A549 (cell line): Measurements from ENCODE around the gene MAP3K13. TPM values are rescaled to one million over a fixed set of nuclear protein-coding genes. Genes with fewer than 3 reads are reported as not detected.

ENCODE experiments used
- ATAC-seq, 2 experiments: fragments of 200-7000 bp in 1 of 2; fragments of >200 bp in 1 of 2; cut with Nextera tagmentation in 1 of 2; cut with Tn5 transposase in 1 of 2; 3 replicates each; pipeline versions ENCODE4 v1.8.0 to v1.9.1; 2018 to 2020; ENCODE audit warnings: mild to moderate bottlenecking in 1 of 2, moderate library complexity in 1 of 2
- CTCF ChIA-PET: fragments of 300-600 bp; sonication (Branson Sonifier 250); formaldehyde crosslinking; extraction: SDS; loops from one replicate; lab custom pipeline; 2021; ENCODE audit warnings: antibody characterized with exemption, inconsistent platforms; lab: Yijun Ruan, JAX
- POLR2A ChIA-PET: fragments of 350-600 bp; formaldehyde crosslinking; extraction: SDS; loops from one replicate; lab custom pipeline; 2021; ENCODE audit warnings: antibody characterized with exemption, inconsistent platforms; lab: Yijun Ruan, JAX
- DNase-seq, 2 experiments: peaks; one replicate each; pipeline versions ENCODE4 v3.0.0 to v3.0.0-alpha.2; 2011 to 2016; ENCODE audit warnings: low read depth in 1 of 2, low spot score in 1 of 2
- FAIRE-seq: peaks from 2 replicates; lab custom pipeline; 2011; peaks lifted over from hg19 to GRCh38; lab: Jason Lieb, UNC
- H3K27ac ChIP-seq, 2 experiments: fragments of >200 bp; sonication (Bioruptor Twin); formaldehyde crosslinking; 3 replicates each; pipeline ENCODE4 v1.5.1; 2016 to 2017
- H3K4me1 ChIP-seq: fragments of >200 bp; sonication (Bioruptor Twin); formaldehyde crosslinking; 3 replicates; pipeline ENCODE4 v1.6.1; 2016
- H3K4me2 ChIP-seq: fragments of >200 bp; sonication (Bioruptor Twin); formaldehyde crosslinking; 3 replicates; pipeline ENCODE4 v1.6.1; 2016
- H3K4me3 ChIP-seq: fragments of >200 bp; sonication (Bioruptor Twin); formaldehyde crosslinking; 3 replicates; pipeline ENCODE4 v1.5.1; 2016
- H3K9me3 ChIP-seq: fragments of >200 bp; sonication (Bioruptor Twin); formaldehyde crosslinking; 3 replicates; pipeline ENCODE4 v1.6.1; 2016
- CEBPB ChIP-seq, 2 experiments: fragments of >200 bp in 1 of 2; sonication (Bioruptor Twin) in 1 of 2; formaldehyde crosslinking in 1 of 2; IDR thresholded peaks; 2 replicates each; pipeline ENCODE4 v1.6.1; 2012 to 2016
- E2F6 ChIP-seq: IDR thresholded peaks from 2 replicates; pipeline ENCODE4 v1.6.1; 2012; ENCODE audit warnings: low read depth, borderline replicate concordance
- EHF ChIP-seq: fragments of 250-450 bp; sonication (Bioruptor Pico); IDR thresholded peaks from 2 replicates; pipeline ENCODE4 v1.5.0; 2020; ENCODE audit warnings: mild to moderate bottlenecking
- ESRRA ChIP-seq: fragments of 150-350 bp; IDR thresholded peaks from 2 replicates; pipeline ENCODE4 v1.6.1; 2014; ENCODE audit warnings: mild to moderate bottlenecking, low read length, borderline replicate concordance
- FOSL2 ChIP-seq, 2 experiments: fragments of 450-650 bp in 1 of 2; fragments of >200 bp in 1 of 2; sonication (Bioruptor Twin) in 1 of 2; formaldehyde crosslinking; IDR thresholded peaks; 2 replicates each; pipeline versions ENCODE4 v1.5.0 to v1.6.1; 2016 to 2020; ENCODE audit warnings: mild to moderate bottlenecking in 1 of 2, moderate library complexity in 1 of 2
- GATA3 ChIP-seq: IDR thresholded peaks from 2 replicates; pipeline ENCODE4 v1.6.1; 2012; ENCODE audit warnings: borderline replicate concordance
- HDAC2 ChIP-seq: fragments of 200-600 bp; sonication (generic); IDR thresholded peaks from 2 replicates; pipeline ENCODE4 v1.6.1; 2016
- HEYL ChIP-seq: fragments of 250-450 bp; sonication (Bioruptor Pico); IDR thresholded peaks from 2 replicates; pipeline ENCODE4 v1.8.0; 2021; ENCODE audit warnings: mild to moderate bottlenecking, moderate library complexity
- MAFK ChIP-seq: fragments of 450-650 bp; IDR thresholded peaks from 2 replicates; pipeline ENCODE4 v1.6.1; 2014; ENCODE audit not compliant: partially characterized antibody
- NFE2L2 ChIP-seq: fragments of 150-350 bp; conservative IDR thresholded peaks from 2 replicates; pipeline ENCODE4 v1.6.1; 2014; ENCODE audit warnings: low read length
- POLR2A ChIP-seq: IDR thresholded peaks from 2 replicates; pipeline ENCODE4 v1.6.1; 2012; ENCODE audit warnings: mild to moderate bottlenecking, low read length
- RARB ChIP-seq: fragments of 250-450 bp; sonication (Bioruptor Pico); IDR thresholded peaks from 2 replicates; pipeline ENCODE4 v1.8.0; 2021; ENCODE audit warnings: mild to moderate bottlenecking, moderate library complexity
- RNF2 ChIP-seq: fragments of 200-600 bp; sonication (generic); IDR thresholded peaks from 2 replicates; pipeline ENCODE4 v1.6.1; 2016; ENCODE audit warnings: low read depth, mild to moderate bottlenecking, antibody characterized with exemption, moderate library complexity, borderline replicate concordance
- TFCP2L1 ChIP-seq: fragments of 250-450 bp; sonication (Bioruptor Pico); IDR thresholded peaks from 2 replicates; pipeline ENCODE4 v1.5.0; 2021; ENCODE audit warnings: mild to moderate bottlenecking
- WGBS: methylation state at CpG from one replicate; pipeline ENCODE4 v1.1.6; 2017; ENCODE audit errors: missing lambda C conversion rate; 5-methylcytosine and 5-hydroxymethylcytosine counted together
- polyA minus RNA-seq: library from RNA; depleted of rRNA, polyadenylated mRNA; stranded (reverse); fragments of >200 nt; gene quantifications from 2 replicates; pipeline ENCODE4 v1.2.3, GENCODE V29; 2011; rRNA and poly(A)+ RNA removed
- polyA plus RNA-seq, 4 experiments: library from polyadenylated mRNA; depleted of rRNA in 3 of 4; stranded (reverse); fragments of >200 nt; fragmentation: RNase III in 1 of 4; extraction: RNeasy Plus Mini Kit Qiagen cat#74134 plus additional on column Dnase treatment in 1 of 4; gene quantifications; 2 replicates in 3 of 4; 3 replicates in 1 of 4; pipeline ENCODE4 v1.2.3, GENCODE V29; 2011 to 2017
- TF ChIP-seq, protein P1 (sequence below): IDR thresholded peaks from 2 replicates; pipeline ENCODE4 v1.6.1; 2012

Gene MAP3K13
- polyA plus RNA-seq (2011; rRNA removed) (19.9 and 23.2 TPM in 2 replicates), polyA plus RNA-seq (2017; fragmentation: RNase III; extraction: RNeasy Plus Mini Kit Qiagen cat#74134 plus additional on column Dnase treatment) (15.8 to 16.3 TPM (median 15.9 TPM) in 3 replicates), polyA minus RNA-seq (14.9 and 16.2 TPM in 2 replicates)
- polyA plus RNA-seq (2012; cell fraction: cytosol; rRNA removed) = 6.5 and 6.9 TPM in 2 replicates
- polyA plus RNA-seq (2012; cell fraction: nucleus; rRNA removed) = 1.4 and 2.1 TPM in 2 replicates

GRCh38 chr3:185362850-185363661 is at the start of gene MAP3K13:
Gene MAP3K13 (plus strand): TSS chr3:185363136. CDS start chr3:185428582, 65,446 bp downstream.
- peak within 1 kb of the TSS; percentile 73 for H3K4me2 ChIP-seq
- POLR2A ChIA-PET = no interaction called here
- TF ChIP-seq EHF (CRISPR knock-in tag) = no peak
- TF ChIP-seq GATA3 = peak; percentile 41; the same call in 1 of the 2 replicates
- H3K4me3 ChIP-seq = peak within 1 kb of the TSS; percentile 46
- CTCF ChIA-PET = interaction anchor here (1.0 to 1.6 kb wide), 2 partner anchors 10 to 30 kb away, joined by 4 read pairs; no protein-coding TSS in a partner anchor
- no peaks in the 10 kb centered on the region for H3K9me3 ChIP-seq
- peaks cover 16% of the 10 kb centered on the region for H3K4me1 ChIP-seq
- WGBS = 3% methylated on average over 17 of the region's 17 CpGs
- ATAC-seq (peak; percentile 100), FAIRE-seq (no peak), DNase-seq (peak; percentile 79 to 94)
- H3K27ac ChIP-seq = peak within 1 kb of the TSS; percentile 25 to 59; a peak in 3 of 6 replicates

GRCh38 chr3:185313693-185314246 is 49.2 kb upstream of the MAP3K13 start:
- Histone ChIP-seq H3K9me3 (peaks cover 17% of the 10 kb centered on the region), H3K4me2 (no peak overlapping the region), H3K4me3 (no peak overlapping the region), H3K4me1 (peaks cover 26% of the 10 kb centered on the region), H3K27ac (0 out of 6 replicates have a peak overlapping the region, but pooled peaks of 1 of the 2 experiments have one; percentile 6)
- 93% methylated on average over 3 of the region's 3 CpGs for WGBS
- DNase-seq = no peak
- TF ChIP-seq HEYL (CRISPR knock-in tag) (no peak), POLR2A (no peak), E2F6 (no peak), ESRRA (no peak), TFCP2L1 (CRISPR knock-in tag) (no peak)
- ATAC-seq = no peak
- POLR2A ChIA-PET = no interaction called here
- FAIRE-seq = no peak
- CTCF ChIA-PET = interaction anchor here (0.7 kb wide), 1 partner anchor 41 kb away, joined by 3 read pairs; no protein-coding TSS in a partner anchor

DNA sequence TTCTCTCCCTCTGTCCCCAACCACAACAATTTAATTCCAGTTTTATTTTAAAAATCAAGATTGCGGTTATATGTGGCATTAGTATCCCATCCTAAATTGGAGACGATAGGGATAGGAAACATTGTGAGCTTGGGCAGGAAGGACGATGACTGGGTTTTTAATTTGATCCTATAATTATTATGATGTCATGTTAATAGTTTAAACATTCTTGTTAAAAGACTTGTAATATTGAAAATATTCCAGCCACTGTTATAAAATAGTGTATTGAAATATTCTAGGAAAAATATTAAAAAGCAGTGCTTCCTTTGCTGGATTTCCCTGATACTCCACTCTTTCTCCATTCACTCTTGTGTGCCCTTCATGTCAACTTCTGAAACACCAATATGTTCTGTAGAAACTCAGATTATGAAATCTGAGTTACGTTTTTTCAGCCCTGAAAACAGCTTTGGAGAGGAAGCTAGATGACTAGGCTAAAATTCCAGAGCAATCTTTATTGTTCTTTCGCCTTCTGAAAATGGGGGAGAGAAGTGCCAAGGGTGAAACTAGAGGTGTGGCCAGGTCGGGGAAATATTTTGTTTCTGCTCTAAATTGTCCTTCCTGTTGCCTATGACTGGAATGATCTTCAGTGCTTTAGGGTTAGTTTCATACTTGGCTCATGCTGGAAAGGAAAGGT is 46.1 kb upstream of the MAP3K13 start:
- WGBS = 30% methylated on average over 6 of the region's 6 CpGs
- ChIA-PET POLR2A (interaction anchor here (0.6 to 0.8 kb wide), 2 partner anchors 14 to 18 kb away, joined by 3 read pairs; no protein-coding TSS in a partner anchor), CTCF (interaction anchor here (1.3 kb wide), 1 partner anchor 36 kb away, joined by 3 read pairs; no protein-coding TSS in a partner anchor)
- Histone ChIP-seq H3K4me1 (peaks cover 28% of the 10 kb centered on the region), H3K27ac (peak overlapping the region; percentile 84 to 86), H3K4me2 (peak overlapping the region; percentile 73), H3K4me3 (peak overlapping the region; percentile 12), H3K9me3 (no peaks in the 10 kb centered on the region)
- FAIRE-seq (no peak), DNase-seq (peak in 1 of 2 experiments; percentile 71), ATAC-seq (peak; percentile 64 to 76)
- TF ChIP-seq GATA3 = 0 out of 2 replicates have a peak, but pooled peaks have one; percentile 20
- TF ChIP-seq, protein P1, sequence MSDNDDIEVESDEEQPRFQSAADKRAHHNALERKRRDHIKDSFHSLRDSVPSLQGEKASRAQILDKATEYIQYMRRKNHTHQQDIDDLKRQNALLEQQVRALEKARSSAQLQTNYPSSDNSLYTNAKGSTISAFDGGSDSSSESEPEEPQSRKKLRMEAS = peak; percentile 34; the same call in 1 of the 2 replicates
- peak in 1 of 2 experiments; percentile 66; a peak in 2 of 4 replicates for TF ChIP-seq CEBPB (IDR thresholded peaks at IDR 0.05)
- no peak for TF ChIP-seq HDAC2
- peak; percentile 51; the same call in 1 of the 2 replicates for TF ChIP-seq NFE2L2
- TF ChIP-seq FOSL2 (IDR thresholded peaks at IDR 0.05) = no peak
- TF ChIP-seq FOSL2 (CRISPR knock-in tag; IDR thresholded peaks at IDR 0.05) = peak; percentile 38; the same call in 1 of the 2 replicates
- no peak for TF ChIP-seq RNF2
- TF ChIP-seq MAFK = peak; percentile 84
- TF ChIP-seq RARB = no peak
